H1 (cell line): ENCODE data around the gene VDR. TPM values are rescaled to one million over a fixed set of nuclear protein-coding genes. Genes with fewer than 3 reads are reported as not detected.

ENCODE experiments used
- CTCF ChIA-PET: fragments of 300-600 bp; sonication (Branson Sonifier 250); formaldehyde crosslinking; loops from one replicate; lab custom pipeline; 2021; ENCODE audit not compliant: partially characterized antibody; lab: Charles Lee
- POLR2A ChIA-PET: fragments of 300-600 bp; sonication (Branson Sonifier 250); formaldehyde crosslinking; loops from one replicate; lab custom pipeline; 2021; ENCODE audit warnings: inconsistent platforms; ENCODE audit not compliant: partially characterized antibody; lab: Charles Lee
- DNase-seq, 2 experiments: peaks; one replicate each; pipeline versions ENCODE4 v3.0.0 to v3.0.0-alpha.2; 2010 to 2022; ENCODE audit warnings: low spot score in 2 of 2, low read depth in 1 of 2, mixed read lengths in 1 of 2
- FAIRE-seq: peaks from 2 replicates; lab custom pipeline; 2011; peaks lifted over from hg19 to GRCh38; lab: Jason Lieb, UNC
- H2AFZ ChIP-seq: 2 replicates; pipeline ENCODE4 v1.8.1; 2012; ENCODE audit warnings: low read length, inconsistent platforms
- H2AK5ac ChIP-seq: 2 replicates; pipeline ENCODE4 v1.6.1; 2013; ENCODE audit warnings: low read depth, low read length
- H2BK120ac ChIP-seq: replicated peaks from 2 replicates; pipeline ENCODE3; 2013; ENCODE audit warnings: low read depth, low read length, inconsistent platforms
- H2BK12ac ChIP-seq: 2 replicates; pipeline ENCODE4 v1.6.1; 2013; ENCODE audit warnings: low read depth, low read length
- H2BK15ac ChIP-seq: 2 replicates; pipeline ENCODE4 v1.6.1; 2013; ENCODE audit warnings: low read length
- H2BK20ac ChIP-seq: 2 replicates; pipeline ENCODE4 v1.6.1; 2013; ENCODE audit warnings: low read length
- H2BK5ac ChIP-seq: 2 replicates; pipeline ENCODE4 v1.6.1; 2013; ENCODE audit warnings: low read depth, low read length
- H3K14ac ChIP-seq: 2 replicates; pipeline ENCODE4 v1.6.1; 2013; ENCODE audit warnings: inconsistent platforms; ENCODE audit not compliant: insufficient read length
- H3K18ac ChIP-seq: 2 replicates; pipeline ENCODE4 v1.6.1; 2013; ENCODE audit warnings: low read length; ENCODE audit errors: extremely low read depth
- H3K23ac ChIP-seq: 2 replicates; pipeline ENCODE4 v1.6.1; 2013; ENCODE audit warnings: inconsistent platforms; ENCODE audit not compliant: insufficient read length
- H3K23me2 ChIP-seq: 2 replicates; pipeline ENCODE4 v1.6.1; 2013; ENCODE audit warnings: low read depth, low read length
- H3K27ac ChIP-seq: 2 replicates; pipeline ENCODE4 v1.6.1; 2011; ENCODE audit warnings: low read depth, low read length, inconsistent platforms
- H3K27me3 ChIP-seq, 4 experiments: replicated peaks in 1 of 4; 1 replicate in 1 of 4; 2 replicates in 3 of 4; pipeline versions ENCODE4 v1.6.1 to v1.8.1; 2011 to 2013; ENCODE audit warnings: low read length in 3 of 4, mild to moderate bottlenecking in 3 of 4, inconsistent platforms in 2 of 4, mixed read lengths in 2 of 4, moderate library complexity in 1 of 4; ENCODE audit not compliant: control insufficient read depth in 3 of 4, insufficient read depth in 3 of 4; ENCODE audit errors: extremely low read depth in 1 of 4
- H3K36me3 ChIP-seq, 4 experiments: 2 replicates each; pipeline versions ENCODE4 v1.6.1 to v1.8.1; 2011 to 2013; ENCODE audit warnings: mild to moderate bottlenecking in 4 of 4, low read length in 3 of 4, moderate library complexity in 2 of 4, control low read depth in 1 of 4, inconsistent platforms in 1 of 4; ENCODE audit not compliant: insufficient read depth in 4 of 4, control insufficient read depth in 2 of 4
- H3K4ac ChIP-seq: replicated peaks from 2 replicates; pipeline ENCODE3; 2013; ENCODE audit warnings: low read length, low read depth, mixed read lengths, inconsistent platforms; ENCODE audit not compliant: insufficient read length
- H3K4me1 ChIP-seq, 4 experiments: replicated peaks in 1 of 4; 1 replicate in 1 of 4; 2 replicates in 3 of 4; pipeline versions ENCODE4 v1.6.1 to v1.8.1; 2011 to 2013; ENCODE audit warnings: low read length in 3 of 4, inconsistent platforms in 2 of 4, mixed read lengths in 1 of 4; ENCODE audit not compliant: insufficient read depth in 4 of 4, control insufficient read depth in 3 of 4
- H3K4me2 ChIP-seq, 2 experiments: 2 replicates each; pipeline versions ENCODE4 v1.6.1 to v1.8.1; 2011 to 2013; ENCODE audit warnings: low read depth in 2 of 2, low read length in 2 of 2, control low read depth in 1 of 2, inconsistent platforms in 1 of 2, mild to moderate bottlenecking in 1 of 2; ENCODE audit not compliant: insufficient read depth in 1 of 2
- H3K4me3 ChIP-seq, 4 experiments: fragments of 200-600, 300-600 bp in 1 of 4; sonication (generic), shearing (Covaris generic), sonication (Bioruptor Twin) in 1 of 4; 2 replicates each; pipeline versions ENCODE4 v1.5.1 to v1.8.1; 2011 to 2016; ENCODE audit warnings: low read length in 4 of 4, low read depth in 3 of 4, control low read depth in 2 of 4, inconsistent platforms in 2 of 4, mild to moderate bottlenecking in 2 of 4, mixed read lengths in 1 of 4, moderate library complexity in 1 of 4; ENCODE audit not compliant: insufficient read depth in 2 of 4; ENCODE audit errors: extremely low read depth in 1 of 4
- H3K56ac ChIP-seq: replicated peaks from 2 replicates; pipeline ENCODE3; 2013; ENCODE audit warnings: low read depth, mild to moderate bottlenecking, mixed read lengths, low read length, inconsistent platforms; ENCODE audit not compliant: insufficient read length
- H3K79me1 ChIP-seq: 2 replicates; pipeline ENCODE4 v1.6.1; 2013; ENCODE audit warnings: low read depth, low read length, control low read depth
- H3K79me2 ChIP-seq, 2 experiments: 2 replicates each; pipeline versions ENCODE4 v1.6.1 to v1.8.1; 2012 to 2013; ENCODE audit warnings: low read length in 2 of 2, mild to moderate bottlenecking in 2 of 2, inconsistent platforms in 1 of 2; ENCODE audit not compliant: insufficient read depth in 2 of 2, control insufficient read depth in 1 of 2
- H3K9ac ChIP-seq, 4 experiments: replicated peaks in 1 of 4; 1 replicate in 1 of 4; 2 replicates in 3 of 4; pipeline versions ENCODE4 v1.6.1 to v1.8.1; 2011 to 2013; ENCODE audit warnings: low read depth in 3 of 4, low read length in 3 of 4, control low read depth in 2 of 4, mild to moderate bottlenecking in 2 of 4, moderate library complexity in 2 of 4, inconsistent platforms in 1 of 4; ENCODE audit errors: extremely low read depth in 1 of 4
- H3K9me3 ChIP-seq, 2 experiments: 2 replicates each; pipeline versions ENCODE4 v1.6.1 to v1.8.1; 2012 to 2013; ENCODE audit warnings: mild to moderate bottlenecking in 2 of 2, moderate library complexity in 2 of 2, control low read depth in 1 of 2, inconsistent platforms in 1 of 2, low read depth in 1 of 2, low read length in 1 of 2, mixed read lengths in 1 of 2; ENCODE audit not compliant: insufficient read depth in 2 of 2
- H4K20me1 ChIP-seq, 2 experiments: replicated peaks in 1 of 2; 2 replicates each; pipeline versions ENCODE3 to v1.8.1; 2011 to 2013; ENCODE audit warnings: inconsistent platforms in 2 of 2, low read length in 2 of 2, mild to moderate bottlenecking in 1 of 2; ENCODE audit not compliant: insufficient read depth in 2 of 2, control insufficient read depth in 1 of 2
- H4K5ac ChIP-seq: 2 replicates; pipeline ENCODE4 v1.6.1; 2013; ENCODE audit warnings: low read length, low read depth, mixed read lengths, inconsistent platforms; ENCODE audit not compliant: insufficient read length
- H4K8ac ChIP-seq: 2 replicates; pipeline ENCODE4 v1.8.0; 2013; ENCODE audit warnings: mild to moderate bottlenecking, moderate library complexity, low read length, inconsistent platforms; ENCODE audit not compliant: insufficient read depth; ENCODE audit errors: extremely low read depth
- H4K91ac ChIP-seq: replicated peaks from 2 replicates; pipeline ENCODE3; 2013; ENCODE audit warnings: low read length, mixed read lengths, inconsistent platforms; ENCODE audit not compliant: insufficient read length
- ASH2L ChIP-seq: fragments of 200-600, 300-600 bp; sonication (generic); IDR thresholded peaks from one replicate; pipeline ENCODE4 v1.7.1; 2017; ENCODE audit warnings: low read length
- CREB1 ChIP-seq: IDR thresholded peaks from 2 replicates; pipeline ENCODE4 v1.6.1; 2012; ENCODE audit warnings: inconsistent platforms
- E2F6 ChIP-seq: IDR thresholded peaks from 2 replicates; pipeline ENCODE4 v1.6.1; 2012; ENCODE audit warnings: inconsistent platforms
- GTF2F1 ChIP-seq: IDR thresholded peaks from 2 replicates; pipeline ENCODE4 v1.6.1; 2012; ENCODE audit warnings: low read depth, low read length, improper control_type of control experiment, borderline replicate concordance
- KDM1A ChIP-seq: fragments of 200-600, 300-600 bp; sonication (generic); IDR thresholded peaks from 2 replicates; pipeline ENCODE4 v1.7.1; 2016; ENCODE audit warnings: mild to moderate bottlenecking, low read length, borderline replicate concordance
- POU5F1 ChIP-seq: IDR thresholded peaks from 2 replicates; pipeline ENCODE4 v1.6.1; 2011; ENCODE audit warnings: low read depth, mild to moderate bottlenecking, low read length, moderate library complexity
- RAD21 ChIP-seq, 2 experiments: IDR thresholded peaks in 1 of 2; conservative IDR thresholded peaks in 1 of 2; 2 replicates each; pipeline ENCODE4 v1.6.1; 2011; ENCODE audit warnings: low read depth in 2 of 2, low read length in 2 of 2, improper control_type of control experiment in 1 of 2, inconsistent platforms in 1 of 2, mild to moderate bottlenecking in 1 of 2, moderate library complexity in 1 of 2
- SP4 ChIP-seq: IDR thresholded peaks from 2 replicates; pipeline ENCODE4 v1.6.1; 2012; ENCODE audit warnings: low read length, inconsistent platforms
- YY1 ChIP-seq: IDR thresholded peaks from 2 replicates; pipeline ENCODE4 v1.6.1; 2011; ENCODE audit warnings: low read depth, mild to moderate bottlenecking, low read length
- WGBS, 2 experiments: shearing (Covaris generic) in 1 of 2; methylation state at CpG; one replicate each; pipeline versions ENCODE4 v1.1.6 to v1.1.7; 2013 to 2015; ENCODE audit warnings: low lambda C conversion rate in 2 of 2, mixed read lengths in 2 of 2, inconsistent platforms in 1 of 2, low coverage in 1 of 2, missing lambda C conversion rate in 1 of 2; ENCODE audit not compliant: insufficient replicate concordance in 2 of 2, insufficient coverage in 1 of 2, insufficient read length in 1 of 2; ENCODE audit errors: extremely low coverage in 1 of 2, missing lambda C conversion rate in 1 of 2; 5-methylcytosine and 5-hydroxymethylcytosine counted together
- polyA plus RNA-seq, 7 experiments: library from polyadenylated mRNA; depleted of rRNA in 3 of 7; stranded (reverse) in 5 of 7; unstranded in 2 of 7; fragments of >200 nt in 5 of 7; fragments of 200-250 nt in 2 of 7; gene quantifications; 1 replicate in 5 of 7; 2 replicates in 1 of 7; 4 replicates in 1 of 7; pipeline versions ENCODE4 v1.2.1 to v1.2.3, GENCODE V29; 2011 to 2013; ENCODE audit warnings: missing spikeins in 2 of 7, mixed read lengths in 2 of 7
- total RNA-seq: library from RNA; stranded (reverse); fragmentation: NEBNext Ultra II Directional; extraction: Animal tissue kit (Norgen Biotek cat#: 25700); gene quantifications from 2 replicates; pipeline ENCODE4 v1.2.1, GENCODE V29; 2021

Gene VDR
- total and polyA plus RNA-seq, 2 of the 8 experiments (the other 6 are each of a cell fraction or from before 2014, with no cell fraction given) = 0.44 to 0.65 TPM

GRCh38 chr12:47888153-47888819 is 16.5 kb downstream of the VDR start:
- CTCF ChIA-PET = interaction anchor here (1.5 to 6.5 kb wide), 3 partner anchors 11 to 172 kb away, joined by 3 to 37 read pairs (median 8); partner anchors contain the start of gene VDR
- Histone ChIP-seq H2AK5ac (no peak overlapping the region), H2BK20ac (no peak overlapping the region), H4K91ac (no peak overlapping the region), H3K23ac (no peak overlapping the region), H3K79me2 (no peaks in the 10 kb centered on the region), H3K4me3 (no peak overlapping the region), H3K9me3 (no peaks in the 10 kb centered on the region), H3K79me1 (no peaks in the 10 kb centered on the region), H2AFZ (no peak overlapping the region), H2BK15ac (no peak overlapping the region), H3K36me3 (no peaks in the 10 kb centered on the region; a peak in 1 of 8 replicates), H3K27me3 (peaks cover 0 to under 1% (median 0%) of the 10 kb centered on the region in 4 experiments; a peak in 1 of 7 replicates), H3K56ac (no peak overlapping the region), H3K4me1 (no peaks in the 10 kb centered on the region), H3K23me2 (no peaks in the 10 kb centered on the region), H4K5ac (no peak overlapping the region), H3K4ac (no peak overlapping the region), H4K20me1 (no peaks in the 10 kb centered on the region), H4K8ac (no peak overlapping the region; the same call in 1 of the 2 replicates), H3K18ac (no peak overlapping the region), H3K4me2 (no peak overlapping the region), H2BK12ac (no peak overlapping the region), H3K14ac (no peak overlapping the region), H3K27ac (no peak overlapping the region), H2BK120ac (no peak overlapping the region), H3K9ac (no peak overlapping the region), H2BK5ac (no peak overlapping the region)
- 90% methylated on average over 9 of the region's 9 CpGs; no CpG with 5 or more reads in 1 of the 2 experiments for WGBS, 2 experiments
- POLR2A ChIA-PET = no interaction called here
- no peak for FAIRE-seq
- no peak for DNase-seq
- no peak for TF ChIP-seq CREB1
- TF ChIP-seq RAD21 (IDR thresholded peaks at IDR 0.05 in 1 of 2, conservative IDR thresholded peaks at IDR 0.05 in 1 of 2; ENCODE audit: low read depth in 2 of 2, low read length in 2 of 2) = no peak
- TF ChIP-seq E2F6 = no peak
- no peak for TF ChIP-seq GTF2F1
- TF ChIP-seq POU5F1 = no peak
- no peak for TF ChIP-seq SP4
- TF ChIP-seq ASH2L = no peak
- no peak for TF ChIP-seq KDM1A
- no peak for TF ChIP-seq YY1
